Measurements from ENCODE around the gene PPEF1.

GRCh38 chrX:18698737-18699650 is 8.5 kb upstream of the PPEF1 start:
- TF ChIP-seq, protein P1, sequence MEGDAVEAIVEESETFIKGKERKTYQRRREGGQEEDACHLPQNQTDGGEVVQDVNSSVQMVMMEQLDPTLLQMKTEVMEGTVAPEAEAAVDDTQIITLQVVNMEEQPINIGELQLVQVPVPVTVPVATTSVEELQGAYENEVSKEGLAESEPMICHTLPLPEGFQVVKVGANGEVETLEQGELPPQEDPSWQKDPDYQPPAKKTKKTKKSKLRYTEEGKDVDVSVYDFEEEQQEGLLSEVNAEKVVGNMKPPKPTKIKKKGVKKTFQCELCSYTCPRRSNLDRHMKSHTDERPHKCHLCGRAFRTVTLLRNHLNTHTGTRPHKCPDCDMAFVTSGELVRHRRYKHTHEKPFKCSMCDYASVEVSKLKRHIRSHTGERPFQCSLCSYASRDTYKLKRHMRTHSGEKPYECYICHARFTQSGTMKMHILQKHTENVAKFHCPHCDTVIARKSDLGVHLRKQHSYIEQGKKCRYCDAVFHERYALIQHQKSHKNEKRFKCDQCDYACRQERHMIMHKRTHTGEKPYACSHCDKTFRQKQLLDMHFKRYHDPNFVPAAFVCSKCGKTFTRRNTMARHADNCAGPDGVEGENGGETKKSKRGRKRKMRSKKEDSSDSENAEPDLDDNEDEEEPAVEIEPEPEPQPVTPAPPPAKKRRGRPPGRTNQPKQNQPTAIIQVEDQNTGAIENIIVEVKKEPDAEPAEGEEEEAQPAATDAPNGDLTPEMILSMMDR (conservative IDR thresholded peaks at IDR 0.05 in 1 of 2, IDR thresholded peaks at IDR 0.05 in 1 of 2; ENCODE audit: low read depth in 1 of 2, low read length in 2 of 2), result no peak
- no peak for TF ChIP-seq EZH2 (IDR thresholded peaks at IDR 0.05; ENCODE audit: low read length, missing control alignments)

Data from fibroblast of lung (primary cell).